ENCODE measurements around the gene COA8. TPM values are rescaled to one million over a fixed set of nuclear protein-coding genes. Genes with fewer than 3 reads are reported as not detected.

The COA8 gene
- total and polyA plus RNA-seq, 5 donors, result 33.8 to 60.8 (median 43.3) TPM

- Histone ChIP-seq H3K4me1 (ENCODE audit: control insufficient read depth, insufficient read depth, low read length) (peaks cover 13% of the 10 kb centered on the region), H3K9me3 (ENCODE audit: control insufficient read depth, low read length) (no peaks in the 10 kb centered on the region), H3K4me3 (ENCODE audit: low read length) (no peak overlapping the region), H3K27me3 (ENCODE audit: control insufficient read depth, insufficient read depth) (no peaks in the 10 kb centered on the region), H3K27ac (ENCODE audit: low read length) (peak overlapping the region; percentile 97)
- DNase-seq, result peak in 1 of 3 donors; percentile 53
- ATAC-seq, result no peak
- 88% methylated on average over 11 of the region's 11 CpGs for WGBS
- intact Hi-C loops (cut with DNase I), result loop anchor here in 1 of 4 donors (5.0 kb wide), 1 partner anchor 36 kb away; no protein-coding TSS in a partner anchor
Observed at GRCh38 chr14:103552846-103553210, 9.9 kb upstream of the COA8 start.

GRCh38 chr14:103555559-103556337, 7.0 kb upstream of the COA8 start:
- no peaks in the 10 kb centered on the region for H3K27me3 ChIP-seq (ENCODE audit: control insufficient read depth, insufficient read depth)
- intact Hi-C loops (cut with DNase I), result no loop called here
- ATAC-seq (no peak), DNase-seq (peak in 1 of 3 donors; percentile 48)
- no peaks in the 10 kb centered on the region for H3K9me3 ChIP-seq (ENCODE audit: control insufficient read depth, low read length)
- WGBS, result 66% methylated on average over 15 of the region's 15 CpGs
- peak overlapping the region; percentile 28 for H3K27ac ChIP-seq (ENCODE audit: low read length)
- H3K4me3 ChIP-seq (ENCODE audit: low read length), result no peak overlapping the region
- peaks cover 18% of the 10 kb centered on the region for H3K4me1 ChIP-seq (ENCODE audit: control insufficient read depth, insufficient read depth, low read length)

- 58% methylated on average over 15 of the region's 15 CpGs for WGBS
- no peak overlapping the region for H3K4me3 ChIP-seq (ENCODE audit: low read length)
- no peaks in the 10 kb centered on the region for H3K27me3 ChIP-seq (ENCODE audit: control insufficient read depth, insufficient read depth)
- DNase-seq, result peak in 1 of 3 donors; percentile 26
- ATAC-seq, result no peak
- H3K9me3 ChIP-seq (ENCODE audit: control insufficient read depth, low read length), result no peaks in the 10 kb centered on the region
- H3K27ac ChIP-seq (ENCODE audit: low read length), result peak overlapping the region; percentile 17
- intact Hi-C loops (cut with DNase I), result no loop called here
- peaks cover 14% of the 10 kb centered on the region for H3K4me1 ChIP-seq (ENCODE audit: control insufficient read depth, insufficient read depth, low read length)
Observed at GRCh38 chr14:103556946-103557758, 5.6 kb upstream of the COA8 start.

GRCh38 chr14:103558071-103558882, 4.5 kb upstream of the COA8 start:
- peak overlapping the region; percentile 14 for H3K27ac ChIP-seq (ENCODE audit: low read length)
- H3K4me3 ChIP-seq (ENCODE audit: low read length), result no peak overlapping the region
- H3K4me1 ChIP-seq (ENCODE audit: control insufficient read depth, insufficient read depth, low read length), result peaks cover 14% of the 10 kb centered on the region
- H3K27me3 ChIP-seq (ENCODE audit: control insufficient read depth, insufficient read depth), result no peaks in the 10 kb centered on the region
- H3K9me3 ChIP-seq (ENCODE audit: control insufficient read depth, low read length), result no peaks in the 10 kb centered on the region
- intact Hi-C loops (cut with DNase I), result no loop called here
- WGBS, result 79% methylated on average over 16 of the region's 16 CpGs
- no peak for ATAC-seq
- peak in 1 of 3 donors; percentile 42 for DNase-seq

- no peak overlapping the region for H3K27ac ChIP-seq (ENCODE audit: low read length)
- no peaks in the 10 kb centered on the region for H3K9me3 ChIP-seq (ENCODE audit: control insufficient read depth, low read length)
- 39% methylated on average over 9 of the region's 9 CpGs for WGBS
- ATAC-seq, result no peak
- H3K4me1 ChIP-seq (ENCODE audit: control insufficient read depth, insufficient read depth, low read length), result peaks cover 14% of the 10 kb centered on the region
- H3K4me3 ChIP-seq (ENCODE audit: low read length), result no peak overlapping the region
- no peaks in the 10 kb centered on the region for H3K27me3 ChIP-seq (ENCODE audit: control insufficient read depth, insufficient read depth)
- intact Hi-C loops (cut with DNase I), result no loop called here
- peak in 1 of 3 donors; percentile 70 for DNase-seq
Observed at GRCh38 chr14:103559766-103560165, 3.0 kb upstream of the COA8 start.

GRCh38 chr14:103560691-103561090, 2.1 kb upstream of the COA8 start:
- DNase-seq (no peak), ATAC-seq (no peak)
- intact Hi-C loops (cut with DNase I), result no loop called here
- WGBS, result 71% methylated on average over 8 of the region's 8 CpGs
- Histone ChIP-seq H3K4me1 (ENCODE audit: control insufficient read depth, insufficient read depth, low read length) (peaks cover 14% of the 10 kb centered on the region), H3K27ac (ENCODE audit: low read length) (no peak overlapping the region), H3K9me3 (ENCODE audit: control insufficient read depth, low read length) (no peaks in the 10 kb centered on the region), H3K27me3 (ENCODE audit: control insufficient read depth, insufficient read depth) (no peaks in the 10 kb centered on the region), H3K4me3 (ENCODE audit: low read length) (no peak overlapping the region)

- ATAC-seq, result peak; percentile 62 to 84
- peak in 2 of 3 donors; percentile 72 to 81 for DNase-seq
- H3K27me3 ChIP-seq (ENCODE audit: control insufficient read depth, insufficient read depth), result no peaks in the 10 kb centered on the region
- no peaks in the 10 kb centered on the region for H3K9me3 ChIP-seq (ENCODE audit: control insufficient read depth, low read length)
- intact Hi-C loops (cut with DNase I), result no loop called here
- peak overlapping the region; percentile 71 for H3K4me3 ChIP-seq (ENCODE audit: low read length)
- peak overlapping the region; percentile 88 for H3K27ac ChIP-seq (ENCODE audit: low read length)
- 8% methylated on average over 36 of the region's 36 CpGs for WGBS
- H3K4me1 ChIP-seq (ENCODE audit: control insufficient read depth, insufficient read depth, low read length), result peaks cover 12% of the 10 kb centered on the region
Observed at GRCh38 chr14:103561381-103562178, 1.2 kb upstream of the COA8 start.

- peak; percentile 80 to 83 for ATAC-seq
- Histone ChIP-seq H3K4me1 (ENCODE audit: control insufficient read depth, insufficient read depth, low read length) (peaks cover 11% of the 10 kb centered on the region), H3K9me3 (ENCODE audit: control insufficient read depth, low read length) (no peaks in the 10 kb centered on the region), H3K4me3 (ENCODE audit: low read length) (peak overlapping the region; percentile 71), H3K27ac (ENCODE audit: low read length) (peak overlapping the region; percentile 88), H3K27me3 (ENCODE audit: control insufficient read depth, insufficient read depth) (no peaks in the 10 kb centered on the region)
- DNase-seq, result peak in 2 of 3 donors; percentile 69 to 86
- intact Hi-C loops (cut with DNase I), result no loop called here
- under 1% methylated on average over 25 of the region's 25 CpGs for WGBS
Observed at GRCh38 chr14:103562179-103562428, 656 bp upstream of the COA8 start.

GRCh38 chr14:103563226-103563620, 463 bp downstream of the COA8 start:
- ATAC-seq, result no peak
- intact Hi-C loops (cut with DNase I), result no loop called here

GRCh38 chr14:103563844-103564505, 1.2 kb downstream of the COA8 start:
- Histone ChIP-seq H3K9me3 (ENCODE audit: control insufficient read depth, low read length) (no peaks in the 10 kb centered on the region), H3K4me1 (ENCODE audit: control insufficient read depth, insufficient read depth, low read length) (peaks cover 7% of the 10 kb centered on the region), H3K4me3 (ENCODE audit: low read length) (peak overlapping the region; percentile 71), H3K27me3 (ENCODE audit: control insufficient read depth, insufficient read depth) (no peaks in the 10 kb centered on the region), H3K27ac (ENCODE audit: low read length) (no peak overlapping the region)
- peak in 1 of 3 donors; percentile 16 for DNase-seq
- intact Hi-C loops (cut with DNase I), result no loop called here
- 58% methylated on average over 21 of the region's 21 CpGs for WGBS
- no peak for ATAC-seq

More at GRCh38 chr14:103563226-103563620, 463 bp downstream of the COA8 start:
- peaks cover 9% of the 10 kb centered on the region for H3K4me1 ChIP-seq (ENCODE audit: control insufficient read depth, insufficient read depth, low read length)
- H3K27me3 ChIP-seq (ENCODE audit: control insufficient read depth, insufficient read depth), result no peaks in the 10 kb centered on the region
- H3K27ac ChIP-seq (ENCODE audit: low read length), result peak overlapping the region; percentile 71
- under 1% methylated on average over 22 of the region's 22 CpGs for WGBS
- no peak for DNase-seq
- no peaks in the 10 kb centered on the region for H3K9me3 ChIP-seq (ENCODE audit: control insufficient read depth, low read length)
- peak overlapping the region; percentile 71 for H3K4me3 ChIP-seq (ENCODE audit: low read length)

All from right cardiac atrium (tissue), 5 donors.